ENCODE results near the gene ST6GAL2.

DNA sequence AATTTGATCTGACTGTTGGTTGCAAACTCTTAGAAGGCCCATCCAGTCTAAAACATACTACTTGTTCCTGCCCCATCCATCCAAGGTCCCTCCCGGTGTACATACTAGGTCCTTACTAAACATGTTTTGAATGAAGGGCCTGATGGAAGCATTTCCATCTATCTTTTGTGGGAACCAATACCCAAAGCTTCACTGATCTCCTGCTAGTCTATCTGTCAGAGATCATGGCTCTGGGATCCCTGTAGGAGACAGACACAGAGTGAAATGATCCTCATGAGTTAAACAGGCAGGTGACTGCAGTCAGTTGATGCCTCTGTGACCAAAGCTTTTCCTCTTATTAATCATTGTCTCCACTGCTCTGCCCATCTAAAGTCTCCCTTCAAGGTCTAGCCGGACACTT lies 115.0 kb downstream of the ST6GAL2 start:
- TF ChIP-seq CTCF (IDR thresholded peaks at IDR 0.05): no peak
- TF ChIP-seq POLR2A (IDR thresholded peaks at IDR 0.05): no peak
